B cell (primary cell): ENCODE measurements around the gene RAP2A.

Experiments used
- CTCF ChIP-seq: fragments of 200-600 bp; IDR thresholded peaks from one replicate; pipeline ENCODE4 v1.8.0; 2022; ENCODE audit warnings: antibody characterized with exemption, mild to moderate bottlenecking
- EZH2 ChIP-seq: IDR thresholded peaks from 2 replicates; pipeline ENCODE4 v1.6.1; 2012; ENCODE audit warnings: borderline replicate concordance, low read depth, mild to moderate bottlenecking, moderate library complexity, low read length; ENCODE audit not compliant: insufficient read depth, poor library complexity, severe bottlenecking

- TF ChIP-seq CTCF, result no peak
- no peak for TF ChIP-seq EZH2
These were observed 26.2 kb downstream of the RAP2A start for GRCh38 chr13:97460004-97460775.
